ENCODE data around the gene CEP63. TPM values are rescaled to one million over a fixed set of nuclear protein-coding genes. Genes with fewer than 3 reads are reported as not detected.

The CEP63 gene
- total RNA-seq, 1 donor from 2014 or later: 22.1 TPM

DNA sequence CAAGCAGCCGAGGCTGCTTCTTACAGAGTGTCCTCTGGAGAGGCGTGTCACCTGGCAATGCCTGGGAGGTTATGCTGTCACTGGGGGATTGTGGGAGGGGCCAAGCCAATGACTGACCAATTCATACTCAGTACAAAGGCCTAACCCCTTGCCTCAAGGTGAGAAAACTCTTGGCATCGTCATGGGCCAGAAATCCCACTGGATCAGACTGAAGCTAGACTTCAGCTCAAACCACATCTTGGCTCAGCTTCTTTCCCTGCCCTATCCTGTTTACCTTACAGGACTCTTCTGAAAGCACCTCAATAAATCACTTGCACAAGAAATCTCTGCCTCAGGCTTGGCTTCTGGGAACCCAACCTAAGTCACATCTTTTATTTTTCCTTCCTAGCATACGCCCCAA, 9.6 kb upstream of the CEP63 start:
- Histone ChIP-seq H3K4me1 (peaks cover 27% of the 10 kb centered on the region), H3K27ac (peak overlapping the region; percentile 31), H3K36me3 (peaks cover 40% of the 10 kb centered on the region), H3K9me3 (no peaks in the 10 kb centered on the region), H3K4me3 (no peak overlapping the region), H3K27me3 (no peaks in the 10 kb centered on the region)
- intact Hi-C loops (cut with DNase I): no loop called here
- TF ChIP-seq CTCF (IDR thresholded peaks at IDR 0.05): no peak
- DNase-seq (no peak), ATAC-seq (peak; percentile 21)

DNA sequence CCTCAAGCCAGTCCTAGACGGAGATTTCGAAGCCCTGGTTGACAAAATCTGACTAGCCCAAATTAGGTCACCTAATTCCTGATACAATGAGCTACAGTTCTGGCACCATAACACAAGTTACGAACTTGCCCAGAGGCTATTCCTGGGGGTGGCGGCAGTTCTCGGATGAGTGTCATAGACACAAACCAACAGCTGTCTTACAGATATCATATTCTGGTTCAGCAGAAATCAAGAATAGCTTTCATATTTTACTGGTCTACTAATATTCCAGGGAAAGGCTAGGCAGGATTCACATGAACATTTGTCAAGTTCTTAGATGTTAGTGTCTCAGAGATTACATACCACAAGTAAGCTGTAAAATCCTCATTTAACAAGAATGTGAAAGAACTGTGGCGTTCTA, 8.9 kb upstream of the CEP63 start:
- peak overlapping the region; percentile 31 for H3K27ac ChIP-seq
- intact Hi-C loops (cut with DNase I): no loop called here
- TF ChIP-seq CTCF (IDR thresholded peaks at IDR 0.05): no peak

GRCh38 chr3:134477938-134478337, 7.9 kb upstream of the CEP63 start:
- Histone ChIP-seq H3K4me1 (peaks cover 28% of the 10 kb centered on the region), H3K4me3 (no peak overlapping the region), H3K9me3 (no peaks in the 10 kb centered on the region), H3K27me3 (no peaks in the 10 kb centered on the region), H3K36me3 (peaks cover 55% of the 10 kb centered on the region), H3K27ac (peak overlapping the region; percentile 27)
- TF ChIP-seq CTCF (IDR thresholded peaks at IDR 0.05): no peak
- DNase-seq: no peak
- intact Hi-C loops (cut with DNase I): no loop called here
- peak; percentile 9 for ATAC-seq

More for the DNA sequence above, 8.9 kb upstream of the CEP63 start:
- Histone ChIP-seq H3K36me3 (peaks cover 47% of the 10 kb centered on the region), H3K27me3 (no peaks in the 10 kb centered on the region), H3K4me3 (no peak overlapping the region), H3K4me1 (peaks cover 27% of the 10 kb centered on the region), H3K9me3 (no peaks in the 10 kb centered on the region)
- DNase-seq (no peak), ATAC-seq (no peak)

DNA sequence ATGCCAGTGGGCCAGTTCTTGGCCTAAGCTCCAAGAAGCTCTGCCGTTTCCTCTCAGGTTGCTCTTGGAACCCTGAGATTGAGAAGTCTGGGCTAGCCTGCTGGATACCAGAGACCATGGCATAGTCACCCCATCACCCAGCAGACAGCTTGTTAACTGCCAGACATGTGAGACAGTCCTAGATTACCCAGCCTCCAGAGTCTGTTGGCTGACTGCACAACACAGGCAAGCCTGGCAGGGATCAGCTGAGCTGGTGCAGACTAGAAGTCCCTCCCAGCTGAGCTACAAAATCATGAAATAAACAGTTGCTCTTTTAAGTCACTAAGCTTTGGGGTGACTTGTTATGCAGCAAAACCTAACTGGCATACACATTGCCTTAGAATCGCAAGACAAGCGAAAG, 5.3 kb upstream of the CEP63 start:
- Histone ChIP-seq H3K27ac (no peak overlapping the region), H3K36me3 (peaks cover 55% of the 10 kb centered on the region)

GRCh38 chr3:134481166-134481565, 4.7 kb upstream of the CEP63 start:
- TF ChIP-seq CTCF (IDR thresholded peaks at IDR 0.05): no peak
- ATAC-seq: no peak
- peaks cover 55% of the 10 kb centered on the region for H3K36me3 ChIP-seq

More for the DNA sequence above, 5.3 kb upstream of the CEP63 start:
- peaks cover 44% of the 10 kb centered on the region for H3K4me1 ChIP-seq
- ATAC-seq (no peak), DNase-seq (no peak)
- no peaks in the 10 kb centered on the region for H3K9me3 ChIP-seq
- no peak for TF ChIP-seq CTCF (IDR thresholded peaks at IDR 0.05)
- intact Hi-C loops (cut with DNase I): no loop called here
- H3K27me3 ChIP-seq: no peaks in the 10 kb centered on the region
- H3K4me3 ChIP-seq: no peak overlapping the region

GRCh38 chr3:134482622-134483021, 3.2 kb upstream of the CEP63 start:
- no peak for TF ChIP-seq CTCF (IDR thresholded peaks at IDR 0.05)
- intact Hi-C loops (cut with DNase I): no loop called here

More at GRCh38 chr3:134481166-134481565, 4.7 kb upstream of the CEP63 start:
- Histone ChIP-seq H3K4me3 (no peak overlapping the region), H3K9me3 (no peaks in the 10 kb centered on the region), H3K4me1 (peaks cover 38% of the 10 kb centered on the region), H3K27ac (no peak overlapping the region), H3K27me3 (no peaks in the 10 kb centered on the region)
- intact Hi-C loops (cut with DNase I): no loop called here
- DNase-seq: no peak

More at GRCh38 chr3:134482622-134483021, 3.2 kb upstream of the CEP63 start:
- Histone ChIP-seq H3K27me3 (no peaks in the 10 kb centered on the region), H3K9me3 (no peaks in the 10 kb centered on the region), H3K4me1 (peaks cover 32% of the 10 kb centered on the region), H3K4me3 (no peak overlapping the region), H3K36me3 (peaks cover 50% of the 10 kb centered on the region), H3K27ac (peak overlapping the region; percentile 4)
- no peak for ATAC-seq
- no peak for DNase-seq

Measured in upper lobe of right lung (tissue), 1 donor.